ENCODE results near the gene BUD13. TPM values are rescaled to one million over a fixed set of nuclear protein-coding genes. Genes with fewer than 3 reads are reported as not detected.

BUD13 gene
- total and polyA plus RNA-seq, 9 of the 15 experiments (the other 6 are each of a cell fraction or from before 2014, with no cell fraction given): 9.5 to 34.1 (median 27.1) TPM

GRCh38 chr11:116773203-116774097 lies 663 bp upstream of the BUD13 start:
- H3K4me2 ChIP-seq (ENCODE audit: insufficient read depth, low read length): peak overlapping the region; percentile 99
- no peaks in the 10 kb centered on the region for H3K27me3 ChIP-seq (ENCODE audit: control insufficient read depth in 2 of 2, insufficient read depth in 2 of 2, low read length in 2 of 2)
- DNase-seq (ENCODE audit: extremely low read depth in 1 of 4, low spot score in 3 of 4) (no peak), ATAC-seq (peak; percentile 72), FAIRE-seq (no peak)
- peaks cover 5% of the 10 kb centered on the region; the same call in 1 of the 2 replicates for H4K20me1 ChIP-seq (replicated peaks; ENCODE audit: control insufficient read depth, insufficient read depth, low read length)
- TSS peak; percentile 87 for BruUV-seq (replicated peaks)
- H3K9ac ChIP-seq (ENCODE audit: insufficient read depth in 1 of 2, low read depth in 2 of 2, low read length in 2 of 2): peak overlapping the region; percentile 66 to 98
- H3K79me2 ChIP-seq (ENCODE audit: control insufficient read depth, insufficient read depth, low read length): peaks cover 22% of the 10 kb centered on the region
- ChIA-PET POLR2A (interaction anchor here (0.7 to 1.1 kb wide), 4 partner anchors 10 to 817 kb away, joined by 3 to 5 read pairs (median 3); no protein-coding TSS in a partner anchor), CTCF (ENCODE audit: low intra/inter-chr PET ratio) (no interaction called here)
- H2AFZ ChIP-seq (ENCODE audit: low read depth, low read length): peak overlapping the region; percentile 98
- peaks cover 6% of the 10 kb centered on the region for H3K9me1 ChIP-seq (ENCODE audit: control insufficient read depth, insufficient read depth, low read length)
- H3K4me1 ChIP-seq (replicated peaks in 1 of 2; ENCODE audit: control insufficient read depth in 2 of 2, insufficient read depth in 2 of 2, low read length in 2 of 2): peaks cover 14 to 42% of the 10 kb centered on the region in 2 experiments; a peak in 4 of 5 replicates
- intact Hi-C loops (cut with micrococcal nuclease): no loop called here
- in situ Hi-C loops (cut with MboI): no loop called here
- H3K4me3 ChIP-seq: peak overlapping the region; percentile 96
- WGBS (ENCODE audit: insufficient coverage, low coverage, missing lambda C conversion rate): 2% methylated on average over 23 of the region's 25 CpGs
- no peaks in the 10 kb centered on the region for H3K9me3 ChIP-seq (replicated peaks; ENCODE audit: control insufficient read depth, insufficient read depth, low read depth, low read length)
- H3K27ac ChIP-seq (ENCODE audit: extremely low read depth, low read depth, low read length): peak overlapping the region; percentile 88
- H3K36me3 ChIP-seq (ENCODE audit: control insufficient read depth, insufficient read depth, low read length): peaks cover 40% of the 10 kb centered on the region
- peak; percentile 18; the same call in 1 of the 2 replicates for TF ChIP-seq NFRKB (IDR thresholded peaks at IDR 0.05; ENCODE audit: low read depth)
- TF ChIP-seq GABPA (tag; conservative IDR thresholded peaks at IDR 0.05; ENCODE audit: low read depth): peak; percentile 69
- TF ChIP-seq, protein P1, sequence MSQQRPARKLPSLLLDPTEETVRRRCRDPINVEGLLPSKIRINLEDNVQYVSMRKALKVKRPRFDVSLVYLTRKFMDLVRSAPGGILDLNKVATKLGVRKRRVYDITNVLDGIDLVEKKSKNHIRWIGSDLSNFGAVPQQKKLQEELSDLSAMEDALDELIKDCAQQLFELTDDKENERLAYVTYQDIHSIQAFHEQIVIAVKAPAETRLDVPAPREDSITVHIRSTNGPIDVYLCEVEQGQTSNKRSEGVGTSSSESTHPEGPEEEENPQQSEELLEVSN (IDR thresholded peaks at IDR 0.05; ENCODE audit: borderline replicate concordance in 1 of 2, extremely low read depth in 1 of 2, insufficient read depth in 1 of 2, insufficient read length in 1 of 2, low read depth in 1 of 2, low read length in 1 of 2, poor library complexity in 1 of 2, severe bottlenecking in 1 of 2): peak in 1 of 2 experiments; percentile 22
- no peak for TF ChIP-seq KLF10 (CRISPR knock-in tag; IDR thresholded peaks at IDR 0.05)
- no peak for TF ChIP-seq LEF1 (IDR thresholded peaks at IDR 0.05)
- TF ChIP-seq, protein P2, sequence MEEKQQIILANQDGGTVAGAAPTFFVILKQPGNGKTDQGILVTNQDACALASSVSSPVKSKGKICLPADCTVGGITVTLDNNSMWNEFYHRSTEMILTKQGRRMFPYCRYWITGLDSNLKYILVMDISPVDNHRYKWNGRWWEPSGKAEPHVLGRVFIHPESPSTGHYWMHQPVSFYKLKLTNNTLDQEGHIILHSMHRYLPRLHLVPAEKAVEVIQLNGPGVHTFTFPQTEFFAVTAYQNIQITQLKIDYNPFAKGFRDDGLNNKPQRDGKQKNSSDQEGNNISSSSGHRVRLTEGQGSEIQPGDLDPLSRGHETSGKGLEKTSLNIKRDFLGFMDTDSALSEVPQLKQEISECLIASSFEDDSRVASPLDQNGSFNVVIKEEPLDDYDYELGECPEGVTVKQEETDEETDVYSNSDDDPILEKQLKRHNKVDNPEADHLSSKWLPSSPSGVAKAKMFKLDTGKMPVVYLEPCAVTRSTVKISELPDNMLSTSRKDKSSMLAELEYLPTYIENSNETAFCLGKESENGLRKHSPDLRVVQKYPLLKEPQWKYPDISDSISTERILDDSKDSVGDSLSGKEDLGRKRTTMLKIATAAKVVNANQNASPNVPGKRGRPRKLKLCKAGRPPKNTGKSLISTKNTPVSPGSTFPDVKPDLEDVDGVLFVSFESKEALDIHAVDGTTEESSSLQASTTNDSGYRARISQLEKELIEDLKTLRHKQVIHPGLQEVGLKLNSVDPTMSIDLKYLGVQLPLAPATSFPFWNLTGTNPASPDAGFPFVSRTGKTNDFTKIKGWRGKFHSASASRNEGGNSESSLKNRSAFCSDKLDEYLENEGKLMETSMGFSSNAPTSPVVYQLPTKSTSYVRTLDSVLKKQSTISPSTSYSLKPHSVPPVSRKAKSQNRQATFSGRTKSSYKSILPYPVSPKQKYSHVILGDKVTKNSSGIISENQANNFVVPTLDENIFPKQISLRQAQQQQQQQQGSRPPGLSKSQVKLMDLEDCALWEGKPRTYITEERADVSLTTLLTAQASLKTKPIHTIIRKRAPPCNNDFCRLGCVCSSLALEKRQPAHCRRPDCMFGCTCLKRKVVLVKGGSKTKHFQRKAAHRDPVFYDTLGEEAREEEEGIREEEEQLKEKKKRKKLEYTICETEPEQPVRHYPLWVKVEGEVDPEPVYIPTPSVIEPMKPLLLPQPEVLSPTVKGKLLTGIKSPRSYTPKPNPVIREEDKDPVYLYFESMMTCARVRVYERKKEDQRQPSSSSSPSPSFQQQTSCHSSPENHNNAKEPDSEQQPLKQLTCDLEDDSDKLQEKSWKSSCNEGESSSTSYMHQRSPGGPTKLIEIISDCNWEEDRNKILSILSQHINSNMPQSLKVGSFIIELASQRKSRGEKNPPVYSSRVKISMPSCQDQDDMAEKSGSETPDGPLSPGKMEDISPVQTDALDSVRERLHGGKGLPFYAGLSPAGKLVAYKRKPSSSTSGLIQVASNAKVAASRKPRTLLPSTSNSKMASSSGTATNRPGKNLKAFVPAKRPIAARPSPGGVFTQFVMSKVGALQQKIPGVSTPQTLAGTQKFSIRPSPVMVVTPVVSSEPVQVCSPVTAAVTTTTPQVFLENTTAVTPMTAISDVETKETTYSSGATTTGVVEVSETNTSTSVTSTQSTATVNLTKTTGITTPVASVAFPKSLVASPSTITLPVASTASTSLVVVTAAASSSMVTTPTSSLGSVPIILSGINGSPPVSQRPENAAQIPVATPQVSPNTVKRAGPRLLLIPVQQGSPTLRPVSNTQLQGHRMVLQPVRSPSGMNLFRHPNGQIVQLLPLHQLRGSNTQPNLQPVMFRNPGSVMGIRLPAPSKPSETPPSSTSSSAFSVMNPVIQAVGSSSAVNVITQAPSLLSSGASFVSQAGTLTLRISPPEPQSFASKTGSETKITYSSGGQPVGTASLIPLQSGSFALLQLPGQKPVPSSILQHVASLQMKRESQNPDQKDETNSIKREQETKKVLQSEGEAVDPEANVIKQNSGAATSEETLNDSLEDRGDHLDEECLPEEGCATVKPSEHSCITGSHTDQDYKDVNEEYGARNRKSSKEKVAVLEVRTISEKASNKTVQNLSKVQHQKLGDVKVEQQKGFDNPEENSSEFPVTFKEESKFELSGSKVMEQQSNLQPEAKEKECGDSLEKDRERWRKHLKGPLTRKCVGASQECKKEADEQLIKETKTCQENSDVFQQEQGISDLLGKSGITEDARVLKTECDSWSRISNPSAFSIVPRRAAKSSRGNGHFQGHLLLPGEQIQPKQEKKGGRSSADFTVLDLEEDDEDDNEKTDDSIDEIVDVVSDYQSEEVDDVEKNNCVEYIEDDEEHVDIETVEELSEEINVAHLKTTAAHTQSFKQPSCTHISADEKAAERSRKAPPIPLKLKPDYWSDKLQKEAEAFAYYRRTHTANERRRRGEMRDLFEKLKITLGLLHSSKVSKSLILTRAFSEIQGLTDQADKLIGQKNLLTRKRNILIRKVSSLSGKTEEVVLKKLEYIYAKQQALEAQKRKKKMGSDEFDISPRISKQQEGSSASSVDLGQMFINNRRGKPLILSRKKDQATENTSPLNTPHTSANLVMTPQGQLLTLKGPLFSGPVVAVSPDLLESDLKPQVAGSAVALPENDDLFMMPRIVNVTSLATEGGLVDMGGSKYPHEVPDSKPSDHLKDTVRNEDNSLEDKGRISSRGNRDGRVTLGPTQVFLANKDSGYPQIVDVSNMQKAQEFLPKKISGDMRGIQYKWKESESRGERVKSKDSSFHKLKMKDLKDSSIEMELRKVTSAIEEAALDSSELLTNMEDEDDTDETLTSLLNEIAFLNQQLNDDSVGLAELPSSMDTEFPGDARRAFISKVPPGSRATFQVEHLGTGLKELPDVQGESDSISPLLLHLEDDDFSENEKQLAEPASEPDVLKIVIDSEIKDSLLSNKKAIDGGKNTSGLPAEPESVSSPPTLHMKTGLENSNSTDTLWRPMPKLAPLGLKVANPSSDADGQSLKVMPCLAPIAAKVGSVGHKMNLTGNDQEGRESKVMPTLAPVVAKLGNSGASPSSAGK (IDR thresholded peaks at IDR 0.05): peak; percentile 85
- TF ChIP-seq ZNF589 (CRISPR knock-in tag; IDR thresholded peaks at IDR 0.05; ENCODE audit: low read depth): no peak
